Melanocyte of skin (primary cell): ENCODE measurements around the gene ENAH. TPM values are rescaled to one million over a fixed set of nuclear protein-coding genes. Genes with fewer than 3 reads are reported as not detected.

ENCODE experiments used
- total RNA-seq, 2 donors: library from RNA; depleted of rRNA; stranded (reverse); fragments of >200 nt; gene quantifications; 2 replicates each; pipeline ENCODE4 v1.2.3, GENCODE V29; 2012

The ENAH gene
- 10 to 100 TPM; 32.7 to 51.3 TPM for total RNA-seq

DNA sequence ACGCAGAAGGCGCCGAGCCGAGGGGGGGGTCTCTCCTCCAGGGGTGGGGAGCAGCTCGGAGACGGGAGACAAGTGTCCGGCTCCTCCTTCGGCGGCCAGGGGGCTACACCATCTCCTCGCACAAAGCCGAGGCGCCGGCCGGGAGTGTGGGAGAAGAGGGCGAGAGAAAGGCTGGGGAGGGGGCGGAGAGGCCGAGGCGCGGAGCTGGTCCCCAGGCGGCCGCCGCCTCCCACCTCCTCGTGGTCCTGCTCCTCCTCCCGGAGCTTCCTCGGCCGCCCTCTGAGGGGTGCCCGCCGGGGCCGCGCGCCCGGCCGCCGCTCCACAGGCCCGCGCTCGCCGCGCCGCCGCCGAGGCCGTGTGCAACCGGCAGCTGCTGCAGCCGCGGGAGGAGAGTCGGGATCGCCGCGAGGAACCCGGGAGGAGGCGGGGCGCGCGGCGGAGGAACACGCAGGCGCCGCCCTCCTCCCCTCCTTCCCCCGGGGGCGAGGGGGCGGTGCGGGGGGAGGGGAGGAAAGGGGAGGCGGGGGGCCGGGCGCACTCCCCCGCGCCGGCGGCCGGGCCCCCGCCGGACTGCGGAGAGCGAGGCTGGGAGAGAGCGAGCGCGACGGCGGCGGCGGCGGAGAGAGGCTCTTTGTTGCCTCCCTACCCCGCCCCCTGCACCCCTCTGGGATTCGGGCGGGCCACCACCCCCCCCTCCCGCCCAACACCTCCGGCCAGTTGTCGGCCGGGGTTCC, at the start of gene ENAH:
Gene ENAH (minus strand): TSS at position 395 of the 734 bp plus-strand sequence. CDS start 433 bp downstream, outside the sequence.

Other genes starting within 250 kb of the ENAH start
- gene LBR, start 225.1 kb downstream of the ENAH start, total RNA-seq = 10 to 100 TPM; 18.2 to 41.6 TPM
- gene SRP9, start 124.7 kb upstream of the ENAH start, total RNA-seq = 100 to 1,000 TPM; 129 to 187 TPM
- 10 to 100 TPM; 44.4 to 56.6 TPM for gene EPHX1, start 157.0 kb upstream of the ENAH start, total RNA-seq
- 10 to 100 TPM; 22.0 to 26.0 TPM for gene TMEM63A, start 229.3 kb upstream of the ENAH start, total RNA-seq
- gene LEFTY1, start 236.0 kb upstream of the ENAH start, total RNA-seq = not detected